SK-N-SH treated with all-trans-retinoic acid at 6 μM for 48 hours (cell line): Measurements from ENCODE around the gene FZD7.

Source experiments
- ATAC-seq: fragments of 200-7000 bp; cut with Tn5 transposase; 3 replicates; pipeline ENCODE4 v1.9.1; 2020; ENCODE audit warnings: mild to moderate bottlenecking, moderate library complexity
- ARNTL ChIP-seq: fragments of 450-650 bp; formaldehyde crosslinking; IDR thresholded peaks from 2 replicates; pipeline ENCODE4 v1.5.0; 2020; ENCODE audit warnings: low read depth, mild to moderate bottlenecking, moderate library complexity, borderline replicate concordance
- CREB5 ChIP-seq: fragments of 250-450 bp; sonication (Bioruptor Pico); IDR thresholded peaks from 2 replicates; pipeline ENCODE4 v1.5.1; 2020; ENCODE audit warnings: low read depth, mild to moderate bottlenecking, moderate library complexity
- CSDC2 ChIP-seq: fragments of 250-450 bp; sonication (Bioruptor Pico); IDR thresholded peaks from 2 replicates; pipeline ENCODE4 v1.5.0; 2020; ENCODE audit warnings: mild to moderate bottlenecking, moderate library complexity
- ESRRG ChIP-seq: fragments of 250-450 bp; sonication (Bioruptor Pico); IDR thresholded peaks from 2 replicates; pipeline ENCODE4 v1.6.1; 2021; ENCODE audit warnings: mild to moderate bottlenecking
- GLIS3 ChIP-seq: fragments of 250-450 bp; sonication (Bioruptor Pico); IDR thresholded peaks from 2 replicates; pipeline ENCODE4 v1.5.0; 2020; ENCODE audit warnings: mild to moderate bottlenecking, moderate library complexity
- ISL1 ChIP-seq: fragments of 250-450 bp; sonication (Bioruptor Pico); IDR thresholded peaks from 2 replicates; pipeline ENCODE4 v2.1.2; 2022; ENCODE audit warnings: mild to moderate bottlenecking, moderate library complexity
- OSR1 ChIP-seq: fragments of 250-450 bp; sonication (Bioruptor Pico); IDR thresholded peaks from 2 replicates; pipeline ENCODE4 v1.8.0; 2022; ENCODE audit warnings: moderate library complexity, mild to moderate bottlenecking, inconsistent platforms
- PATZ1 ChIP-seq: fragments of 250-450 bp; sonication (Bioruptor Pico); IDR thresholded peaks from 2 replicates; pipeline ENCODE4 v1.8.0; 2020; ENCODE audit warnings: mild to moderate bottlenecking, moderate library complexity, borderline replicate concordance
- POU6F1 ChIP-seq: fragments of 250-450 bp; sonication (Bioruptor Pico); IDR thresholded peaks from 2 replicates; pipeline ENCODE4 v1.8.0; 2021; ENCODE audit warnings: low read depth, mild to moderate bottlenecking, moderate library complexity, borderline replicate concordance
- PPARA ChIP-seq: fragments of 250-450 bp; sonication (Bioruptor Pico); IDR thresholded peaks from 2 replicates; pipeline ENCODE4 v1.5.0; 2020; ENCODE audit warnings: mild to moderate bottlenecking, borderline replicate concordance
- RARB ChIP-seq: fragments of 250-450 bp; sonication (Bioruptor Pico); IDR thresholded peaks from 2 replicates; pipeline ENCODE4 v1.8.0; 2021; ENCODE audit warnings: mild to moderate bottlenecking, moderate library complexity
- SNAI2 ChIP-seq: fragments of 250-450 bp; sonication (Bioruptor Pico); IDR thresholded peaks from 2 replicates; pipeline ENCODE4 v1.5.0; 2020; ENCODE audit warnings: mild to moderate bottlenecking, moderate library complexity
- TCF4 ChIP-seq: fragments of 250-450 bp; sonication (Bioruptor Pico); IDR thresholded peaks from 2 replicates; pipeline ENCODE4 v1.8.0; 2021; ENCODE audit warnings: mild to moderate bottlenecking, moderate library complexity, borderline replicate concordance
- TOX ChIP-seq: fragments of 250-450 bp; sonication (Bioruptor Pico); IDR thresholded peaks from 2 replicates; pipeline ENCODE4 v1.8.0; 2021; ENCODE audit warnings: mild to moderate bottlenecking, moderate library complexity, borderline replicate concordance
- TSHZ2 ChIP-seq: fragments of 250-450 bp; sonication (Bioruptor Pico); IDR thresholded peaks from 2 replicates; pipeline ENCODE4 v1.5.0; 2020; ENCODE audit warnings: mild to moderate bottlenecking, moderate library complexity
- ZC3H10 ChIP-seq: fragments of 250-450 bp; sonication (Bioruptor Pico); IDR thresholded peaks from 2 replicates; pipeline ENCODE4 v1.5.1; 2021; ENCODE audit warnings: mild to moderate bottlenecking, moderate library complexity
- ZFP3 ChIP-seq: fragments of 250-450 bp; sonication (Bioruptor Pico); IDR thresholded peaks from 2 replicates; pipeline ENCODE4 v1.5.0; 2020; ENCODE audit warnings: mild to moderate bottlenecking, moderate library complexity
- ZFP30 ChIP-seq: fragments of 450-650 bp; formaldehyde crosslinking; IDR thresholded peaks from 2 replicates; pipeline ENCODE4 v1.5.0; 2022; ENCODE audit warnings: mild to moderate bottlenecking, moderate library complexity
- ZNF70 ChIP-seq: fragments of 450-650 bp; formaldehyde crosslinking; IDR thresholded peaks from 2 replicates; pipeline ENCODE4 v1.5.0; 2020; ENCODE audit warnings: mild to moderate bottlenecking, moderate library complexity
- ZNF8 ChIP-seq: fragments of 450-650 bp; formaldehyde crosslinking; IDR thresholded peaks from 2 replicates; pipeline ENCODE4 v1.5.0; 2020; ENCODE audit warnings: mild to moderate bottlenecking, moderate library complexity

Gene FZD7

GRCh38 chr2:202014318-202014717 lies 19.3 kb upstream of the FZD7 start:
- peak; percentile 44 for ATAC-seq
- TF ChIP-seq PATZ1 (CRISPR knock-in tag) (no peak), ZFP30 (CRISPR knock-in tag) (no peak), PPARA (CRISPR knock-in tag) (no peak), TSHZ2 (CRISPR knock-in tag) (no peak), ISL1 (CRISPR knock-in tag) (no peak), ESRRG (CRISPR knock-in tag) (no peak), SNAI2 (no peak), ZNF70 (CRISPR knock-in tag) (no peak), CSDC2 (CRISPR knock-in tag) (no peak), RARB (CRISPR knock-in tag) (no peak), TCF4 (no peak), ZFP3 (CRISPR knock-in tag) (no peak), POU6F1 (CRISPR knock-in tag) (no peak), ZC3H10 (CRISPR knock-in tag) (no peak), ARNTL (CRISPR knock-in tag) (no peak), TOX (CRISPR knock-in tag) (no peak), CREB5 (CRISPR knock-in tag) (no peak), ZNF8 (CRISPR knock-in tag) (no peak)

GRCh38 chr2:202014759-202015211 lies 18.9 kb upstream of the FZD7 start:
- peak; percentile 57 for ATAC-seq
- peak; percentile 72 for TF ChIP-seq ISL1 (CRISPR knock-in tag)
- no peak for TF ChIP-seq OSR1 (CRISPR knock-in tag)
- peak; percentile 47; the same call in 1 of the 2 replicates for TF ChIP-seq TSHZ2 (CRISPR knock-in tag)
- TF ChIP-seq GLIS3 = no peak
- TF ChIP-seq TCF4 = peak; percentile 34; the same call in 1 of the 2 replicates
- TF ChIP-seq PATZ1 (CRISPR knock-in tag) = no peak
- TF ChIP-seq ARNTL (CRISPR knock-in tag) = no peak
- no peak for TF ChIP-seq TOX (CRISPR knock-in tag)
